ENCODE data around the gene DARS2.
"Not testable (repeated sequence)": the region's sequence is repeated elsewhere in the genome, so short reads cannot be mapped to it uniquely, and the experiment has no call there.

Gene DARS2

GRCh38 chr1:173862146-173862768, 37.8 kb downstream of the DARS2 start:
- DNase-seq, result not testable (repeated sequence)

GRCh38 chr1:173862769-173863223, 38.3 kb downstream of the DARS2 start:
- no peak for DNase-seq

- no peak for DNase-seq
Measured at GRCh38 chr1:173863224-173864161, 39.0 kb downstream of the DARS2 start.

GRCh38 chr1:173864179-173864867, 39.9 kb downstream of the DARS2 start:
- DNase-seq, result no peak

GRCh38 chr1:173865468-173866164, 41.1 kb downstream of the DARS2 start:
- DNase-seq, result no peak

GRCh38 chr1:173866413-173867115, 42.1 kb downstream of the DARS2 start:
- DNase-seq, result no peak

- DNase-seq, result no peak
Measured at GRCh38 chr1:173867141-173867752, 42.8 kb downstream of the DARS2 start.

GRCh38 chr1:173867753-173868265, 43.3 kb downstream of the DARS2 start, which contains the start of gene GAS5:
Gene GAS5, minus strand, starts transcription at chr1:173867989.
- peak; percentile 98 to 99 (median 98) for DNase-seq

- DNase-seq, result peak; percentile 51 to 88 (median 72)
Measured at GRCh38 chr1:173868266-173869020, 44.0 kb downstream of the DARS2 start, which contains the start of gene ZBTB37. Gene ZBTB37, plus strand, starts transcription at chr1:173868380. Its CDS starts 1,846 bp downstream, at chr1:173870226.

GRCh38 chr1:173869021-173869359, 44.5 kb downstream of the DARS2 start:
- DNase-seq, result peak in 2 of 4 experiments; percentile 9 to 46

GRCh38 chr1:173870252-173871075, 46.0 kb downstream of the DARS2 start:
- DNase-seq, result peak in 1 of 4 experiments; percentile 24

- DNase-seq, result no peak
Measured at GRCh38 chr1:173871091-173871490, 46.6 kb downstream of the DARS2 start.

- DNase-seq, result no peak
Measured at GRCh38 chr1:173871500-173871899, 47.0 kb downstream of the DARS2 start.

GRCh38 chr1:173876732-173877131, 52.3 kb downstream of the DARS2 start:
- DNase-seq, result no peak

- DNase-seq, result no peak
Measured at GRCh38 chr1:173878251-173878650, 53.8 kb downstream of the DARS2 start.

- DNase-seq, result not testable (repeated sequence)
Measured at GRCh38 chr1:173881117-173881516, 56.6 kb downstream of the DARS2 start.

GRCh38 chr1:173884701-173885100, 60.2 kb downstream of the DARS2 start:
- DNase-seq, result no peak

- no peak for DNase-seq
Measured at GRCh38 chr1:173886746-173887611, 62.5 kb downstream of the DARS2 start.

Measured in suppressor macrophage (primary cell).